ENCODE results near the gene KSR2. TPM values are rescaled to one million over a fixed set of nuclear protein-coding genes. Genes with fewer than 3 reads are reported as not detected.

The KSR2 gene
- total and polyA plus RNA-seq, 2 of the 4 experiments (the other 2 are of a cell fraction): not detected

DNA sequence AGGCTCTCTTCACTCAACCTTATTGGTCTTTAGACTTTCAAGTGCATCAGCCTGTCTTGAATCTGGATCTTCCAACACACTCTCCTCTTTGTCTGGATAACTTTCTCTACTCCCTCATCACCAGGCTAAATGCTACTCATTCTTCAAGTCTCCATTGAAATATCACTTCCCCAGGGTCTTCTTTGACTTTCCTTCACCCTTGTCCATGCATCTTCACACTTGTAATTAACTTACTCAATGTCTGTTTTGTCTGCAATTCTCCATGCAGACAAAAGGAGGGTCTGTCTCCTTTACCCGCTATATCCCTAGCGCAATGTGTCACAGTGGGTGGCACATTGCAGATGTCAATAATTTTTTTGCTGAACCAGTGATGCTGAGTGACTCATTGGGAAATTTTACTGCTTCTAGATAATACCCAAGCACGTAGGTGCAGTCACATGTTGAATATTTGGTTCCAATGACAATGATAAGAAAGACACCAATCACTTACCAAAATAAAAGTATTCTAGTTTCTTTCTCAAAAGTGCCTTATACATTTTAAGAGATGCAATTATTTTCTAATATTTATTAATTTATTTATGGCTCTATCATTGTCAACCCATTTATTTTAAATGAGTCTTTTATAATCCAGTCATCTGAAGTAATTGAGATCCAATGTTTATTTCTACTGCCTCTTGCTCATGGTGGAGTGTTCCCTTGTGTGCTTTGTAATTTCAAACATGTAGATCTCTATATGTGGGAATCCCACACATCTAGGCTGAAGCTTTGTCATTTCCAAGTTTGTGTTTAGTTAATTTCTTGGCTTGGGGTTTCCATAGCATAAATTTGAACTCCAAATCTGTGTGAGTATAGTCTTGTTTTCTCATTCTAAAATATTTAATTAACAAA, 26.0 kb upstream of the KSR2 start:
- Histone ChIP-seq H2BK15ac (ENCODE audit: low read depth, low read length) (no peak overlapping the region), H2BK20ac (ENCODE audit: low read depth, low read length) (no peak overlapping the region), H3K36me3 (ENCODE audit: control insufficient read depth, insufficient read depth, low read length) (no peaks in the 10 kb centered on the region), H2AK9ac (replicated peaks; ENCODE audit: low read depth, low read length, poor library complexity) (no peak overlapping the region), H2BK120ac (ENCODE audit: low read depth, low read length) (no peak overlapping the region), H3K18ac (ENCODE audit: low read depth, low read length) (no peak overlapping the region), H2BK5ac (ENCODE audit: low read depth, low read length, poor library complexity, severe bottlenecking) (no peak overlapping the region), H3K4me2 (ENCODE audit: low read depth, low read length) (no peak overlapping the region), H3K56ac (ENCODE audit: extremely low read depth, insufficient read depth, low read length) (no peak overlapping the region), H2AFZ (replicated peaks; ENCODE audit: low read length, poor library complexity) (no peak overlapping the region), H4K91ac (ENCODE audit: insufficient read depth, low read depth, low read length) (no peak overlapping the region), H3K27ac (ENCODE audit: insufficient read depth, low read length) (no peak overlapping the region), H3K9me1 (ENCODE audit: insufficient read depth, low read length) (no peaks in the 10 kb centered on the region), H4K20me1 (ENCODE audit: insufficient read depth, low read length) (no peaks in the 10 kb centered on the region), H4K8ac (ENCODE audit: low read depth in 2 of 2, low read length in 2 of 2) (no peak overlapping the region), H3K4ac (ENCODE audit: low read depth, low read length) (no peak overlapping the region), H2AK5ac (ENCODE audit: low read depth, low read length) (no peak overlapping the region), H3K4me1 (ENCODE audit: control insufficient read depth, insufficient read depth, low read length) (no peaks in the 10 kb centered on the region), H3K27me3 (ENCODE audit: control insufficient read depth, insufficient read depth, low read length) (no peaks in the 10 kb centered on the region), H4K5ac (ENCODE audit: low read depth, low read length) (no peak overlapping the region), H3K23ac (ENCODE audit: low read depth, low read length) (no peak overlapping the region), H3K4me3 (ENCODE audit: insufficient read depth, low read depth, low read length) (no peak overlapping the region), H3K9ac (ENCODE audit: low read depth, low read length) (no peak overlapping the region), H3K14ac (replicated peaks; ENCODE audit: low read depth, low read length) (no peak overlapping the region), H3K9me3 (ENCODE audit: control insufficient read depth, insufficient read depth, low read length) (no peaks in the 10 kb centered on the region), H3K79me1 (ENCODE audit: low read depth in 1 of 2, low read length in 2 of 2) (no peaks in the 10 kb centered on the region)
- in situ Hi-C loops (cut with MboI; ENCODE audit: low sequenced_read_pairs) (no loop called here), dilution Hi-C loops (cut with HindIII; ENCODE audit: low sequenced_read_pairs, unreplicated experiment) (no loop called here), intact Hi-C loops (cut with micrococcal nuclease) (no loop called here)
- no CpG with 5 or more reads among the region's 3 CpGs for WGBS, 2 experiments (ENCODE audit: extremely low coverage in 2 of 2, insufficient read length in 1 of 2)
- POLR2A ChIA-PET (ENCODE audit: unreplicated experiment): no interaction called here
- CTCF ChIA-PET: no interaction called here
- DNase-seq (no peak), ATAC-seq (ENCODE audit: low read depth) (no peak)
- BruUV-seq (replicated peaks): no TSS peak
- TF ChIP-seq, protein P1, sequence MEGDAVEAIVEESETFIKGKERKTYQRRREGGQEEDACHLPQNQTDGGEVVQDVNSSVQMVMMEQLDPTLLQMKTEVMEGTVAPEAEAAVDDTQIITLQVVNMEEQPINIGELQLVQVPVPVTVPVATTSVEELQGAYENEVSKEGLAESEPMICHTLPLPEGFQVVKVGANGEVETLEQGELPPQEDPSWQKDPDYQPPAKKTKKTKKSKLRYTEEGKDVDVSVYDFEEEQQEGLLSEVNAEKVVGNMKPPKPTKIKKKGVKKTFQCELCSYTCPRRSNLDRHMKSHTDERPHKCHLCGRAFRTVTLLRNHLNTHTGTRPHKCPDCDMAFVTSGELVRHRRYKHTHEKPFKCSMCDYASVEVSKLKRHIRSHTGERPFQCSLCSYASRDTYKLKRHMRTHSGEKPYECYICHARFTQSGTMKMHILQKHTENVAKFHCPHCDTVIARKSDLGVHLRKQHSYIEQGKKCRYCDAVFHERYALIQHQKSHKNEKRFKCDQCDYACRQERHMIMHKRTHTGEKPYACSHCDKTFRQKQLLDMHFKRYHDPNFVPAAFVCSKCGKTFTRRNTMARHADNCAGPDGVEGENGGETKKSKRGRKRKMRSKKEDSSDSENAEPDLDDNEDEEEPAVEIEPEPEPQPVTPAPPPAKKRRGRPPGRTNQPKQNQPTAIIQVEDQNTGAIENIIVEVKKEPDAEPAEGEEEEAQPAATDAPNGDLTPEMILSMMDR (conservative IDR thresholded peaks at IDR 0.05; ENCODE audit: low read depth, low read length): no peak
- TF ChIP-seq MAZ (IDR thresholded peaks at IDR 0.05; ENCODE audit: borderline replicate concordance, low read depth, low read length): no peak
- TF ChIP-seq, protein P2, sequence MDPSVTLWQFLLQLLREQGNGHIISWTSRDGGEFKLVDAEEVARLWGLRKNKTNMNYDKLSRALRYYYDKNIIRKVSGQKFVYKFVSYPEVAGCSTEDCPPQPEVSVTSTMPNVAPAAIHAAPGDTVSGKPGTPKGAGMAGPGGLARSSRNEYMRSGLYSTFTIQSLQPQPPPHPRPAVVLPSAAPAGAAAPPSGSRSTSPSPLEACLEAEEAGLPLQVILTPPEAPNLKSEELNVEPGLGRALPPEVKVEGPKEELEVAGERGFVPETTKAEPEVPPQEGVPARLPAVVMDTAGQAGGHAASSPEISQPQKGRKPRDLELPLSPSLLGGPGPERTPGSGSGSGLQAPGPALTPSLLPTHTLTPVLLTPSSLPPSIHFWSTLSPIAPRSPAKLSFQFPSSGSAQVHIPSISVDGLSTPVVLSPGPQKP (IDR thresholded peaks at IDR 0.05; ENCODE audit: borderline replicate concordance, low read depth, low read length): no peak
- no peak for TF ChIP-seq POLR2A (IDR thresholded peaks at IDR 0.05; ENCODE audit: low read depth, low read length)
- no peak for TF ChIP-seq RFX5 (IDR thresholded peaks at IDR 0.05; ENCODE audit: low read depth, low read length)
- no peak for TF ChIP-seq BHLHE40 (IDR thresholded peaks at IDR 0.05; ENCODE audit: low read depth, low read length)
- TF ChIP-seq NFE2L2 (IDR thresholded peaks at IDR 0.05; ENCODE audit: low read depth, low read length): no peak
- TF ChIP-seq SMC3 (IDR thresholded peaks at IDR 0.05; ENCODE audit: low read depth, low read length): no peak
- no peak for TF ChIP-seq MXI1 (IDR thresholded peaks at IDR 0.05; ENCODE audit: borderline replicate concordance, low read depth, low read length)
- no peak for TF ChIP-seq MAFK (IDR thresholded peaks at IDR 0.05; ENCODE audit: low read depth, low read length)
- no peak for TF ChIP-seq RCOR1 (IDR thresholded peaks at IDR 0.05; ENCODE audit: insufficient replicate concordance, low read length)
- TF ChIP-seq, protein P3, sequence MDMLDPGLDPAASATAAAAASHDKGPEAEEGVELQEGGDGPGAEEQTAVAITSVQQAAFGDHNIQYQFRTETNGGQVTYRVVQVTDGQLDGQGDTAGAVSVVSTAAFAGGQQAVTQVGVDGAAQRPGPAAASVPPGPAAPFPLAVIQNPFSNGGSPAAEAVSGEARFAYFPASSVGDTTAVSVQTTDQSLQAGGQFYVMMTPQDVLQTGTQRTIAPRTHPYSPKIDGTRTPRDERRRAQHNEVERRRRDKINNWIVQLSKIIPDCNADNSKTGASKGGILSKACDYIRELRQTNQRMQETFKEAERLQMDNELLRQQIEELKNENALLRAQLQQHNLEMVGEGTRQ (IDR thresholded peaks at IDR 0.05; ENCODE audit: low read depth, low read length): no peak
- TF ChIP-seq CHD1 (IDR thresholded peaks at IDR 0.05; ENCODE audit: low read depth, low read length): no peak
- TF ChIP-seq CEBPB (IDR thresholded peaks at IDR 0.05; ENCODE audit: low read depth, low read length): no peak
- TF ChIP-seq FOS (IDR thresholded peaks at IDR 0.05; ENCODE audit: low read depth, low read length): no peak

Measured in IMR-90 (cell line).